Calu3 (cell line): ENCODE measurements around the gene MAP2K2. TPM values are rescaled to one million over a fixed set of nuclear protein-coding genes. Genes with fewer than 3 reads are reported as not detected.
A peak's percentile ranks its signal among the peaks of the same experiment; 100 is the strongest.
"Not testable (repeated sequence)": the region's sequence is repeated elsewhere in the genome, so short reads cannot be mapped to it uniquely, and the experiment has no call there.

Experiments
- BruUV-seq: library from RNA; stranded (reverse); fragments of 400-500 nt; replicated peaks from 2 replicates; lab custom pipeline; 2021; lab: Mats Ljungman, UMichigan
- CTCF ChIA-PET: fragments of 300-600 bp; sonication (Branson Sonifier 250); formaldehyde crosslinking; loops from one replicate; lab custom pipeline; 2022; ENCODE audit warnings: antibody characterized with exemption; lab: Charles Lee
- DNase-seq: peaks from one replicate; pipeline ENCODE4 v3.0.0; 2022
- H3K27ac Mint-ChIP-seq: one replicate; pipeline ENCODE4 v1.8.0; 2022; ENCODE audit warnings: mixed read lengths; ENCODE audit not compliant: unreplicated experiment
- H3K27me3 Mint-ChIP-seq: one replicate; pipeline ENCODE4 v1.8.0; 2022; ENCODE audit warnings: mixed read lengths; ENCODE audit not compliant: unreplicated experiment
- H3K36me3 Mint-ChIP-seq: one replicate; pipeline ENCODE4 v1.8.0; 2022; ENCODE audit warnings: mild to moderate bottlenecking, moderate library complexity, mixed read lengths; ENCODE audit not compliant: insufficient read depth, unreplicated experiment
- H3K4me1 Mint-ChIP-seq: one replicate; pipeline ENCODE4 v1.8.0; 2022; ENCODE audit warnings: mild to moderate bottlenecking, low read depth, mixed read lengths; ENCODE audit not compliant: unreplicated experiment
- H3K4me3 Mint-ChIP-seq: one replicate; pipeline ENCODE4 v1.8.0; 2022; ENCODE audit warnings: mild to moderate bottlenecking, low read depth, moderate library complexity, mixed read lengths; ENCODE audit not compliant: unreplicated experiment
- H3K9me3 Mint-ChIP-seq: one replicate; pipeline ENCODE4 v1.8.0; 2022; ENCODE audit warnings: low read depth, mixed read lengths; ENCODE audit not compliant: unreplicated experiment
- CTCF ChIP-seq: fragments of 200-600 bp; IDR thresholded peaks from one replicate; pipeline ENCODE4 v1.8.0; 2022; ENCODE audit warnings: antibody characterized with exemption; ENCODE audit not compliant: unreplicated experiment
- intact Hi-C: fragments of 100-400 bp; cut with micrococcal nuclease; formaldehyde crosslinking; loops from one replicate; pipeline ENCODE4 v1.10.0; 2022; ENCODE audit not compliant: unreplicated experiment
- total RNA-seq: library from RNA; stranded (reverse); gene quantifications from 2 replicates; pipeline ENCODE4 v1.2.3, GENCODE V29; 2022

The MAP2K2 gene
- total RNA-seq, 1 experiment from 2014 or later = 114 TPM

GRCh38 chr19:4134351-4134750 is 10.4 kb upstream of the MAP2K2 start:
- no peak overlapping the region for H3K27ac Mint-ChIP-seq
- H3K4me1 Mint-ChIP-seq = peaks cover 10% of the 10 kb centered on the region
- H3K27me3 Mint-ChIP-seq = no peaks in the 10 kb centered on the region
- CTCF ChIA-PET = no interaction called here
- TF ChIP-seq CTCF = no peak
- intact Hi-C loops = no loop called here
- BruUV-seq = no TSS peak
- peaks cover 3% of the 10 kb centered on the region for H3K36me3 Mint-ChIP-seq
- H3K4me3 Mint-ChIP-seq = no peak overlapping the region
- H3K9me3 Mint-ChIP-seq = no peaks in the 10 kb centered on the region
- no peak for DNase-seq

- H3K36me3 Mint-ChIP-seq = no peaks in the 10 kb centered on the region
- BruUV-seq = no TSS peak
- H3K27ac Mint-ChIP-seq = peak overlapping the region; percentile 68
- TF ChIP-seq CTCF = no peak
- CTCF ChIA-PET = interaction anchor here (0.6 kb wide), 1 partner anchor 143 kb away, joined by 8 read pairs; no protein-coding TSS in a partner anchor
- no peaks in the 10 kb centered on the region for H3K27me3 Mint-ChIP-seq
- no peaks in the 10 kb centered on the region for H3K9me3 Mint-ChIP-seq
- peak overlapping the region; percentile 32 for H3K4me3 Mint-ChIP-seq
- H3K4me1 Mint-ChIP-seq = peaks cover 10% of the 10 kb centered on the region
- intact Hi-C loops = no loop called here
- DNase-seq = peak; percentile 34
Measured at GRCh38 chr19:4130744-4131438, 7.0 kb upstream of the MAP2K2 start.

- CTCF ChIA-PET, H3K27me3 Mint-ChIP-seq, intact Hi-C loops, H3K4me3 Mint-ChIP-seq, BruUV-seq, H3K4me1 Mint-ChIP-seq, H3K27ac Mint-ChIP-seq, H3K36me3 Mint-ChIP-seq, DNase-seq, H3K9me3 Mint-ChIP-seq: not testable (repeated sequence)
Measured at GRCh38 chr19:4129050-4129449, 5.1 kb upstream of the MAP2K2 start.

GRCh38 chr19:4127322-4127721 is 3.4 kb upstream of the MAP2K2 start:
- DNase-seq, H3K27ac Mint-ChIP-seq, intact Hi-C loops, H3K9me3 Mint-ChIP-seq, BruUV-seq, CTCF ChIA-PET, H3K27me3 Mint-ChIP-seq, H3K4me3 Mint-ChIP-seq: not testable (repeated sequence)
- Mint-ChIP-seq H3K36me3 (peaks cover 15% of the 10 kb centered on the region), H3K4me1 (peaks cover 20% of the 10 kb centered on the region)

GRCh38 chr19:4124638-4125037 is 716 bp upstream of the MAP2K2 start:
- Mint-ChIP-seq H3K4me3 (peak overlapping the region; percentile 91), H3K27me3 (no peaks in the 10 kb centered on the region), H3K36me3 (peaks cover 15% of the 10 kb centered on the region), H3K27ac (no peak overlapping the region), H3K9me3 (no peaks in the 10 kb centered on the region), H3K4me1 (peaks cover 21% of the 10 kb centered on the region)
- intact Hi-C loops = no loop called here
- no TSS peak for BruUV-seq
- CTCF ChIA-PET = interaction anchor here (0.7 kb wide), 1 partner anchor 95 kb away, joined by 3 read pairs; no protein-coding TSS in a partner anchor
- no peak for DNase-seq
- TF ChIP-seq CTCF = no peak
